ENCODE data around the gene C20orf144.
"Not testable (repeated sequence)": the region's sequence is repeated elsewhere in the genome, so short reads cannot be mapped to it uniquely, and the experiment has no call there.

C20orf144 gene

DNA sequence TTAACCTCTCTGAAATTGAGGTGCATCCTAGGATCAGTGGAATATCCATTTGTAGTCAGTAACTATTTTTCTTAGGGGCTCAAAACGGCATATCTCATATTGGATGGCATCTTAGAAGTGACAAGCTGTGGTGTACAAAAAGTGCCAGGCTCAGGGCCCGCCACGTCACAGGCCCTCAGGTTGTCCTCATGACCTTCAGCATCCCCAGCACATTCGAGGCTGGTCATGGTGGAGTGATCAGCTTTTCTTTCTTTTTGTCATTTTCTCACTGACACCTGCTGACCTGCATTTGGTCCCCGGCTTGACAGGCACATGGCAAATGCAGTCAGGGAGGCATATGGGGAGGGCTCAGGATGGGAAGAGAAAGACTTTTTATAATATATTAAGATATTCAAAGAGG, 31.2 kb downstream of the C20orf144 start:
- Histone ChIP-seq H3K27me3 (replicated peaks; ENCODE audit: control insufficient read depth, insufficient read depth, low read length) (no peaks in the 10 kb centered on the region), H3K4me3 (replicated peaks; ENCODE audit: low read depth, low read length) (no peak overlapping the region), H3K36me3 (ENCODE audit: control insufficient read depth, insufficient read depth, low read length) (no peaks in the 10 kb centered on the region)
- DNase-seq (ENCODE audit: extremely low read depth, insufficient read length): no peak
- TF ChIP-seq, protein P1, sequence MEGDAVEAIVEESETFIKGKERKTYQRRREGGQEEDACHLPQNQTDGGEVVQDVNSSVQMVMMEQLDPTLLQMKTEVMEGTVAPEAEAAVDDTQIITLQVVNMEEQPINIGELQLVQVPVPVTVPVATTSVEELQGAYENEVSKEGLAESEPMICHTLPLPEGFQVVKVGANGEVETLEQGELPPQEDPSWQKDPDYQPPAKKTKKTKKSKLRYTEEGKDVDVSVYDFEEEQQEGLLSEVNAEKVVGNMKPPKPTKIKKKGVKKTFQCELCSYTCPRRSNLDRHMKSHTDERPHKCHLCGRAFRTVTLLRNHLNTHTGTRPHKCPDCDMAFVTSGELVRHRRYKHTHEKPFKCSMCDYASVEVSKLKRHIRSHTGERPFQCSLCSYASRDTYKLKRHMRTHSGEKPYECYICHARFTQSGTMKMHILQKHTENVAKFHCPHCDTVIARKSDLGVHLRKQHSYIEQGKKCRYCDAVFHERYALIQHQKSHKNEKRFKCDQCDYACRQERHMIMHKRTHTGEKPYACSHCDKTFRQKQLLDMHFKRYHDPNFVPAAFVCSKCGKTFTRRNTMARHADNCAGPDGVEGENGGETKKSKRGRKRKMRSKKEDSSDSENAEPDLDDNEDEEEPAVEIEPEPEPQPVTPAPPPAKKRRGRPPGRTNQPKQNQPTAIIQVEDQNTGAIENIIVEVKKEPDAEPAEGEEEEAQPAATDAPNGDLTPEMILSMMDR (IDR thresholded peaks at IDR 0.05; ENCODE audit: insufficient read depth, low read length, poor library complexity, severe bottlenecking): no peak

DNA sequence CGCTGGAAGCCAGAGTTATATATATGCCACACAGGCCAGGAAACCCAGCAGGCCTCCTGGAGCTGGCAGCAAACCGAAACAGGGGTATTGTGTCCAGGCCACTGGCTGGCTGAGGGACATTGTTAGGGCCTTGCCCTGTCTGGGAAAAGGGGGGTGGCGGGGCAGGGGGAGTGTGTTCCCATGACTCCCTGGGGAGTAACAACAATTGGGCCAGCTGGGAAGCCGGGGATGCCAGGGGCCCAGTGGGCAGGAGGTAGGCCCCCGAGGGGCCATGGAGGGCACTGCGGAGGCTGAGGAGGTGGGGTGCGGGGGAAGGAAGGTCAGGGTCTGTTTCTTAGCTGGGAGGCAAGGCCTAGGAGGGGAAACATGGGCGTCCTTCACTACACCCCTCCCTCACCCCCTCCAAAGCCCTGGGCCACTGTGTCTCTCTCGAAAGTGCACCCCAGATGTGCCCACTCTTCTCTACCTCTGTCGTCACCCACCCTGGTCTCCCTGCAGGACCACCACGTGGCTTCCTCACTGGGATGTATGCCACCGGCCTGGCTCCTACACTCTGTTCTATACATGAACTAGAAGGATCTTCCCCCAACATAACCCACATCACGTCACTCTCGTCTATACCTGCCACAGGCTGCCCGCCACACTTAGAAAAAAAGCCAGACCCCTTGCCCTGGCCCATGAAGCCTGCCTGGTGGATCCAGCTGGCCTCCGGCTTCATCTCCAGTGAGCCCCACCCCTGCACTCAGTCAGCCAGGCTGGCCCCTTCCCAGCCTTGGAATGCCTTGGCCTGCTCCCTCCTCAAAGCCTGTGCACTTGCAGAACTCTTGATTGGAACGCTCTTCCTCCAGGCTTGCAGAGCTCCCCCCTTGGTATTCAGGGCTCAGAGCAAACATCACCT, 31.9 kb downstream of the C20orf144 start:
- TF ChIP-seq, protein P1 (IDR thresholded peaks at IDR 0.05; ENCODE audit: insufficient read depth, low read length, poor library complexity, severe bottlenecking): no peak
- H3K36me3 ChIP-seq (ENCODE audit: control insufficient read depth, insufficient read depth, low read length): no peaks in the 10 kb centered on the region
- no peak for DNase-seq (ENCODE audit: extremely low read depth, insufficient read length)
- no peak overlapping the region for H3K4me3 ChIP-seq (replicated peaks; ENCODE audit: low read depth, low read length)
- no peaks in the 10 kb centered on the region for H3K27me3 ChIP-seq (replicated peaks; ENCODE audit: control insufficient read depth, insufficient read depth, low read length)

DNA sequence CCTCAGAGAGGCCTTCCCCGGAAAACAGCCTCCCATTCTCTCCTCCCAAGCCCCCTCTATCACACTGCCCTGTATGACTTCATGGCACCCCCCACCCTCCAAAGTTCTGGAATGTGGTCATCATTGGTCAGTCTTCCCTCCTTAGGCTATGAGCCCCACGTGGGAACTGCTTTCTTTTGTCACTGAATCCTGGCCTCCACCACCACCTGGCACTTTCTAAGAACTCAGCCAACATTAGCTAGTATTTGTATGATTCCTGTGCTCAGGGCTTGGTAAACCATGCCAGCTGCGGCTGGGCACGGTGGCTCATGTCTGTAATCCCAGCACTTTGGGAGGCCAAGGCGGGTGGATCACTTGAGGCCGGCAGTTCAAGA, 32.5 kb downstream of the C20orf144 start:
- no peaks in the 10 kb centered on the region for H3K27me3 ChIP-seq (replicated peaks; ENCODE audit: control insufficient read depth, insufficient read depth, low read length)
- DNase-seq (ENCODE audit: extremely low read depth, insufficient read length): no peak
- TF ChIP-seq, protein P1 (IDR thresholded peaks at IDR 0.05; ENCODE audit: insufficient read depth, low read length, poor library complexity, severe bottlenecking): no peak
- H3K36me3 ChIP-seq (ENCODE audit: control insufficient read depth, insufficient read depth, low read length): no peaks in the 10 kb centered on the region
- no peak overlapping the region for H3K4me3 ChIP-seq (replicated peaks; ENCODE audit: low read depth, low read length)

DNA sequence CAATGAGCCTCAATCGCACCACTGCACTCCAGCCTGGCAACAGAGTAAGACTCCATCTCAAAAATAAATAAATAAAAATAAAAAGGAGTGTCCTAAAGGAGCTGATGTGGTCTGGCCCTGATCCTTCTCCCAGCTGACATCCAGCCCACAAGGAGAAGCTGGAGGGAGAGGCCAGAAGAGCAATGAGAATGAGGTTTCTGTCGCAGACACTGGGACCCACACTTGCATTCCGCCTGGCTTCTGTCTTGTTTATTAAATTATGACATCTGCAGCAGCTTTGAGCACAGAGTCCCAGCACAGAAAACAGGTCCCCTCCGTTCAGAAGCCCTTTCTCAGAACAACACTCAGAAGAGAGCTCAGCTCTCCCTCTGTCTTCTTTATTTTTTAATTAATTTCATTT, 34.3 kb downstream of the C20orf144 start:
- Histone ChIP-seq H3K27me3 (replicated peaks; ENCODE audit: control insufficient read depth, insufficient read depth, low read length) (no peaks in the 10 kb centered on the region), H3K36me3 (ENCODE audit: control insufficient read depth, insufficient read depth, low read length) (no peaks in the 10 kb centered on the region), H3K4me3 (replicated peaks; ENCODE audit: low read depth, low read length) (no peak overlapping the region)
- TF ChIP-seq, protein P1 (IDR thresholded peaks at IDR 0.05; ENCODE audit: insufficient read depth, low read length, poor library complexity, severe bottlenecking): no peak
- DNase-seq (ENCODE audit: extremely low read depth, insufficient read length): no peak

DNA sequence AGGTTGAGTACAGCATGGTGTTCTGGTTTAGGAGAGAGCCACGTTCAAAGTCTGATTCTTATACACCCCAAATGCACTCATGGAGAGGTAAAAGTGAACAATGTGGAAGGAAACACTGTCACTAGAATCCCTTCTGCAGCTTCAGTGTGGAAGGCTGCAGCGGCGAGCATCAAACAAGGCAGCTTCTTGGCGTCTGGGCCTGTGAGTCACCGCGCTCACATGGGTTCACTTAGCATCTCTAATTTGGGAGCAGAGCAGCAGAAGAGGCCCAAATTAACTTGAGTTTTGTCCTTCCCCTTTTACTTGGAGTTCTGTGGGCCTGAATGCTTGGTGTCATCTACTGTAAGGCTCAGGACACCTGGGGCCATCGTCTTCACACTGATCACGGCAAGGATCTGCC, 35.0 kb downstream of the C20orf144 start:
- no peak for DNase-seq (ENCODE audit: extremely low read depth, insufficient read length)
- H3K27me3 ChIP-seq (replicated peaks; ENCODE audit: control insufficient read depth, insufficient read depth, low read length): no peaks in the 10 kb centered on the region
- no peak overlapping the region for H3K4me3 ChIP-seq (replicated peaks; ENCODE audit: low read depth, low read length)
- no peaks in the 10 kb centered on the region for H3K36me3 ChIP-seq (ENCODE audit: control insufficient read depth, insufficient read depth, low read length)
- TF ChIP-seq, protein P1 (IDR thresholded peaks at IDR 0.05; ENCODE audit: insufficient read depth, low read length, poor library complexity, severe bottlenecking): no peak

DNA sequence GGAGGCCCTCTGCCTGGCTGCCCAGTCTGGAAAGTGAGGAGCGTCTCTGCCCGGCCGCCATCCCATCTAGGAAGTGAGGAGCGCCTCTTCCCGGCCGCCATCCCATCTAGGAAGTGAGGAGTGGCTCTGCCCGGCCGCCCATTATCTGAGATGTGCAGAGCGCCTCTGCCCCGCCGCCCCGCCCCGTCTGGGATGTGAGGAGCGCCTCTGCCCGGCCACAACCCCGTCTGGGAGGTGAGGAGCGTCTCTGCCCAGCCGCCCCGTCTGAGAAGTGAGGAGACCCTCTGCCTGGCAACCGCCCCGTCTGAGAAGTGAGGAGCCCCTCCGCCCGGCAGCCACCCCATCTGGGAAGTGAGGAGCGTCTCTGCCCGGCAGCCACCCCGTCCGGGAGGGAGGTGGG, 36.8 kb downstream of the C20orf144 start:
- H3K27me3 ChIP-seq (replicated peaks; ENCODE audit: control insufficient read depth, insufficient read depth, low read length); H3K36me3 ChIP-seq (ENCODE audit: control insufficient read depth, insufficient read depth, low read length): not testable (repeated sequence)

DNA sequence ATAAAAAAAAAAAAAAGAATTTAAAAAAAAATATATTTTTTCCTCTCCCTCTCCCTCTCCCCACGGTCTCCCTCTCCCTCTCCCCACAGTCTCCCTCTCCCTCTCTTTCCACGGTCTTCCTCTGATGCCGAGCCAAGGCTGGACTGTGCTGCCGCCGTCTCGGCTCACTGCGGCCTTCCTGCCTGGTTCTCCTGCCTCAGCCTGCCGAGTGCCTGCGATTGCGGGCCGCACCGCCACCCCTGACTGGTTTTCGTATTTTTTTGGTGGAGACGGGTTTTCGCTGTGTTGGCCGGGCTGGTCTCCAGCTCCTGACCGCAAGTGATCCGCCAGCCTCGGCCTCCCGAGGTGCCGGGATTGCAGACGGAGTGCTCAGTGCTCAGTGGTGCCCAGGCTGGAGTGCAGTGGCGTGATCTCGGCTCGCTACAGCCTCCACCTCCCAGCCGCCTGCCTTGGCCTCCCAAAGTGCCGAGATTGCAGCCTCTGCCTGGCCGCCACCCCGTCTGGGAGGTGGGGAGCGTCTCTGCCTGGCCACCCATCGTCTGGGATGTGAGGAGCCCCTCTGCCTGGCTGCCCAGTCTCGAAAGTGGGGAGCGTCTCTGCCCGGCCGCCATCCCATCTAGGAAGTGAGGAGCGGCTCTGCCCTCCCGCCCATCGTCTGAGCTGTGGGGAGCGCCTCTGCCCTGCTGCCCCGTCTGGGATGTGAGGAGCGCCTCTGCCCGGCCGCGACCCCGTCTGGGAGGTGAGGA, 38.7 kb downstream of the C20orf144 start:
- H3K4me3 ChIP-seq (replicated peaks; ENCODE audit: low read depth, low read length); DNase-seq (ENCODE audit: extremely low read depth, insufficient read length); H3K27me3 ChIP-seq (replicated peaks; ENCODE audit: control insufficient read depth, insufficient read depth, low read length); H3K36me3 ChIP-seq (ENCODE audit: control insufficient read depth, insufficient read depth, low read length): not testable (repeated sequence)

More for the DNA sequence above, 36.8 kb downstream of the C20orf144 start:
- not testable (repeated sequence) for DNase-seq (ENCODE audit: extremely low read depth, insufficient read length); H3K4me3 ChIP-seq (replicated peaks; ENCODE audit: low read depth, low read length)

All from GM06990 (cell line).